ENCODE measurements around the gene ARL4D. TPM values are rescaled to one million over a fixed set of nuclear protein-coding genes. Genes with fewer than 3 reads are reported as not detected.

Gene ARL4D
- polyA plus RNA-seq, 1 donor from 2014 or later = 10.6 TPM

GRCh38 chr17:43406676-43407645, 8.2 kb downstream of the ARL4D start:
- H4K20me1 ChIP-seq (ENCODE audit: insufficient read depth) = no peaks in the 10 kb centered on the region
- H3K79me2 ChIP-seq (replicated peaks; ENCODE audit: insufficient read depth, low read length) = peaks cover under 1% of the 10 kb centered on the region
- no peak overlapping the region for H3K9ac ChIP-seq (ENCODE audit: low read length)
- no peaks in the 10 kb centered on the region for H3K27me3 ChIP-seq (ENCODE audit: insufficient read depth, low read depth, low read length)
- H3K36me3 ChIP-seq (ENCODE audit: insufficient read depth, low read length) = no peaks in the 10 kb centered on the region
- no peak overlapping the region for H3K4me2 ChIP-seq (ENCODE audit: low read length)
- no peaks in the 10 kb centered on the region for H3K9me3 ChIP-seq (ENCODE audit: low read length)
- H3F3A ChIP-seq (ENCODE audit: insufficient read depth, low read length, poor library complexity, severe bottlenecking) = no peaks in the 10 kb centered on the region
- no peak overlapping the region for H2AFZ ChIP-seq (ENCODE audit: low read depth, low read length)
- TF ChIP-seq RAD21 (conservative IDR thresholded peaks at IDR 0.05) = no peak
- no peak for TF ChIP-seq REST (IDR thresholded peaks at IDR 0.05; ENCODE audit: borderline replicate concordance)
- TF ChIP-seq TAF1 (IDR thresholded peaks at IDR 0.05; ENCODE audit: low read depth) = no peak
- H3K27ac ChIP-seq (ENCODE audit: low read length) = no peak overlapping the region
- H3K4me3 ChIP-seq (ENCODE audit: low read length) = no peak overlapping the region
- H3K9me2 ChIP-seq (ENCODE audit: insufficient read depth, low read length) = no peaks in the 10 kb centered on the region

- H3K4me2 ChIP-seq (ENCODE audit: low read length) = no peak overlapping the region
- H3K9me2 ChIP-seq (ENCODE audit: insufficient read depth, low read length) = no peaks in the 10 kb centered on the region
- H3K79me2 ChIP-seq (replicated peaks; ENCODE audit: insufficient read depth, low read length) = no peaks in the 10 kb centered on the region
- H3K36me3 ChIP-seq (ENCODE audit: insufficient read depth, low read length) = no peaks in the 10 kb centered on the region
- no peak overlapping the region for H3K27ac ChIP-seq (ENCODE audit: low read length)
- H2AFZ ChIP-seq (ENCODE audit: low read depth, low read length) = no peak overlapping the region
- no peaks in the 10 kb centered on the region for H3F3A ChIP-seq (ENCODE audit: insufficient read depth, low read length, poor library complexity, severe bottlenecking)
- H4K20me1 ChIP-seq (ENCODE audit: insufficient read depth) = no peaks in the 10 kb centered on the region
- H3K9me3 ChIP-seq (ENCODE audit: low read length) = no peaks in the 10 kb centered on the region
- H3K27me3 ChIP-seq (ENCODE audit: insufficient read depth, low read depth, low read length) = no peaks in the 10 kb centered on the region
- TF ChIP-seq RAD21 (conservative IDR thresholded peaks at IDR 0.05) = no peak
- TF ChIP-seq TAF1 (IDR thresholded peaks at IDR 0.05; ENCODE audit: low read depth) = no peak
- TF ChIP-seq POLR2AphosphoS5 (IDR thresholded peaks at IDR 0.05) = no peak
- no peak for TF ChIP-seq CTCF (IDR thresholded peaks at IDR 0.05; ENCODE audit: poor library complexity, severe bottlenecking)
- no peak for TF ChIP-seq MXI1 (conservative IDR thresholded peaks at IDR 0.05; ENCODE audit: poor library complexity, severe bottlenecking)
- TF ChIP-seq EP300 (conservative IDR thresholded peaks at IDR 0.05; ENCODE audit: poor library complexity, severe bottlenecking) = no peak
- H3K9ac ChIP-seq (ENCODE audit: low read length) = no peak overlapping the region
- H3K4me3 ChIP-seq (ENCODE audit: low read length) = no peak overlapping the region
These were observed 10.3 kb downstream of the ARL4D start for GRCh38 chr17:43409131-43409530.
